WTC11 (cell line): ENCODE data around the gene DAPK1. TPM values are rescaled to one million over a fixed set of nuclear protein-coding genes. Genes with fewer than 3 reads are reported as not detected.
A peak's percentile ranks its signal among the peaks of the same experiment; 100 is the strongest.

Experiments used
- ATAC-seq: fragments of 200-7000 bp; cut with Tn5 transposase; 2 replicates; pipeline ENCODE4 v1.10.0; 2021; ENCODE audit warnings: mild to moderate bottlenecking, moderate library complexity
- CTCF ChIA-PET: fragments of 300-600 bp; sonication (Branson Sonifier 250); formaldehyde crosslinking; loops from one replicate; lab custom pipeline; 2021; ENCODE audit warnings: antibody characterized with exemption; lab: Charles Lee
- POLR2A ChIA-PET: fragments of 350-600 bp; sonication (Branson Sonifier 250); formaldehyde crosslinking; loops from one replicate; lab custom pipeline; 2021; ENCODE audit warnings: antibody characterized with exemption; lab: Charles Lee
- DNase-seq: peaks from one replicate; pipeline ENCODE4 v3.0.0; 2021; ENCODE audit warnings: low spot score
- H3K27ac Mint-ChIP-seq: 2 replicates; pipeline ENCODE4 v1.8.0; 2021; ENCODE audit warnings: mixed read lengths
- H3K27me3 Mint-ChIP-seq: 2 replicates; pipeline ENCODE4 v1.8.0; 2021; ENCODE audit warnings: low read depth, mild to moderate bottlenecking, moderate library complexity, mixed read lengths
- H3K36me3 Mint-ChIP-seq: 2 replicates; pipeline ENCODE4 v1.8.0; 2021; ENCODE audit warnings: mixed read lengths
- H3K4me1 Mint-ChIP-seq: 2 replicates; pipeline ENCODE4 v1.8.0; 2022; ENCODE audit warnings: mixed read lengths
- H3K4me3 Mint-ChIP-seq: 2 replicates; pipeline ENCODE4 v1.8.0; 2021; ENCODE audit warnings: mild to moderate bottlenecking, moderate library complexity, mixed read lengths
- H3K9me3 Mint-ChIP-seq: 2 replicates; pipeline ENCODE4 v1.8.0; 2021; ENCODE audit warnings: mixed read lengths
- AR ChIP-seq: fragments of 250-450 bp; sonication (Bioruptor Pico); IDR thresholded peaks from 2 replicates; pipeline ENCODE4 v1.9.0; 2021; ENCODE audit warnings: mild to moderate bottlenecking
- ATF1 ChIP-seq: sonication (generic); formaldehyde crosslinking; IDR thresholded peaks from 2 replicates; pipeline ENCODE4 v1.8.1; 2023; ENCODE audit warnings: mild to moderate bottlenecking, moderate library complexity, missing genetic modification reagents
- CBFB ChIP-seq: sonication (generic); formaldehyde crosslinking; IDR thresholded peaks from 2 replicates; pipeline ENCODE4 v1.8.1; 2022; ENCODE audit warnings: mild to moderate bottlenecking, low read depth, missing genetic modification reagents
- FOXP1 ChIP-seq: sonication (generic); formaldehyde crosslinking; IDR thresholded peaks from 2 replicates; pipeline ENCODE4 v1.8.0; 2022; ENCODE audit warnings: missing genetic modification reagents, mild to moderate bottlenecking, moderate library complexity, borderline replicate concordance
- GTF2I ChIP-seq: fragments of 250-450 bp; sonication (Bioruptor Pico); conservative IDR thresholded peaks from 2 replicates; pipeline ENCODE4 v1.4.0; 2021; ENCODE audit warnings: mild to moderate bottlenecking
- HMGXB4 ChIP-seq: sonication (generic); formaldehyde crosslinking; IDR thresholded peaks from 2 replicates; pipeline ENCODE4 v1.8.1; 2023; ENCODE audit warnings: mild to moderate bottlenecking, moderate library complexity, missing genetic modification reagents
- IRF2 ChIP-seq: sonication (generic); formaldehyde crosslinking; IDR thresholded peaks from 2 replicates; pipeline ENCODE4 v1.8.0; 2022; ENCODE audit warnings: low read depth, missing genetic modification reagents, borderline replicate concordance
- JAZF1 ChIP-seq: fragments of 250-450 bp; sonication (Bioruptor Pico); IDR thresholded peaks from 2 replicates; pipeline ENCODE4 v1.9.0; 2021; ENCODE audit warnings: moderate library complexity, mild to moderate bottlenecking, inconsistent platforms
- MAX ChIP-seq: sonication (generic); formaldehyde crosslinking; IDR thresholded peaks from 2 replicates; pipeline ENCODE4 v1.8.0; 2022; ENCODE audit warnings: mild to moderate bottlenecking, missing genetic modification reagents
- MXD4 ChIP-seq: fragments of 250-450 bp; sonication (Bioruptor Pico); IDR thresholded peaks from 2 replicates; pipeline ENCODE4 v1.8.0; 2021; ENCODE audit warnings: mild to moderate bottlenecking, moderate library complexity, borderline replicate concordance
- NFE2L1 ChIP-seq: sonication (generic); formaldehyde crosslinking; IDR thresholded peaks from 2 replicates; pipeline ENCODE4 v1.8.1; 2023; ENCODE audit warnings: missing genetic modification reagents
- NFYB ChIP-seq: sonication (generic); formaldehyde crosslinking; conservative IDR thresholded peaks from 2 replicates; pipeline ENCODE4 v1.8.0; 2022; ENCODE audit warnings: low read depth, missing genetic modification reagents
- SP1 ChIP-seq: sonication (generic); formaldehyde crosslinking; conservative IDR thresholded peaks from 2 replicates; pipeline ENCODE4 v1.8.1; 2022; ENCODE audit warnings: missing genetic modification reagents
- ZNF121 ChIP-seq: sonication (generic); formaldehyde crosslinking; IDR thresholded peaks from 2 replicates; pipeline ENCODE4 v1.8.0; 2023; ENCODE audit warnings: missing genetic modification reagents
- ZNF138 ChIP-seq: sonication (generic); formaldehyde crosslinking; conservative IDR thresholded peaks from 2 replicates; pipeline ENCODE4 v1.8.1; 2022; ENCODE audit warnings: mild to moderate bottlenecking, moderate library complexity, missing genetic modification reagents
- ZNF219 ChIP-seq: sonication (generic); formaldehyde crosslinking; IDR thresholded peaks from 2 replicates; pipeline ENCODE4 v1.8.0; 2023; ENCODE audit warnings: missing genetic modification reagents, mild to moderate bottlenecking, borderline replicate concordance
- ZNF263 ChIP-seq: sonication (generic); formaldehyde crosslinking; IDR thresholded peaks from 2 replicates; pipeline ENCODE4 v1.8.1; 2022; ENCODE audit warnings: low read depth, mild to moderate bottlenecking, moderate library complexity, missing genetic modification reagents
- ZNF396 ChIP-seq: fragments of 250-450 bp; sonication (Bioruptor Pico); IDR thresholded peaks from 2 replicates; pipeline ENCODE4 v1.8.0; 2021; ENCODE audit warnings: mild to moderate bottlenecking, moderate library complexity, borderline replicate concordance
- ZNF671 ChIP-seq: fragments of 250-450 bp; sonication (Bioruptor Pico); IDR thresholded peaks from 2 replicates; pipeline ENCODE4 v1.8.0; 2021; ENCODE audit warnings: mild to moderate bottlenecking
- total RNA-seq: library from RNA; stranded (reverse); gene quantifications from 3 replicates; pipeline ENCODE4 v1.2.3, GENCODE V29; 2021
- TF ChIP-seq, protein P1 (sequence below): sonication (generic); formaldehyde crosslinking; IDR thresholded peaks from 2 replicates; pipeline ENCODE4 v1.8.1; 2023; ENCODE audit warnings: mild to moderate bottlenecking, missing genetic modification reagents, moderate library complexity
- TF ChIP-seq, protein P2 (sequence below): sonication (generic); formaldehyde crosslinking; conservative IDR thresholded peaks from 2 replicates; pipeline ENCODE4 v1.8.1; 2022; ENCODE audit warnings: mild to moderate bottlenecking, missing genetic modification reagents
- TF ChIP-seq, protein P3 (sequence below): fragments of 250-450 bp; sonication (Bioruptor Pico); conservative IDR thresholded peaks from 2 replicates; pipeline ENCODE4 v1.9.0; 2021; ENCODE audit warnings: mild to moderate bottlenecking
- TF ChIP-seq, protein P4 (sequence below): sonication (generic); formaldehyde crosslinking; IDR thresholded peaks from 2 replicates; pipeline ENCODE4 v1.8.0; 2022; ENCODE audit warnings: mild to moderate bottlenecking, missing genetic modification reagents

The DAPK1 gene
- total RNA-seq, 1 experiment from 2014 or later, result 129 TPM

DNA sequence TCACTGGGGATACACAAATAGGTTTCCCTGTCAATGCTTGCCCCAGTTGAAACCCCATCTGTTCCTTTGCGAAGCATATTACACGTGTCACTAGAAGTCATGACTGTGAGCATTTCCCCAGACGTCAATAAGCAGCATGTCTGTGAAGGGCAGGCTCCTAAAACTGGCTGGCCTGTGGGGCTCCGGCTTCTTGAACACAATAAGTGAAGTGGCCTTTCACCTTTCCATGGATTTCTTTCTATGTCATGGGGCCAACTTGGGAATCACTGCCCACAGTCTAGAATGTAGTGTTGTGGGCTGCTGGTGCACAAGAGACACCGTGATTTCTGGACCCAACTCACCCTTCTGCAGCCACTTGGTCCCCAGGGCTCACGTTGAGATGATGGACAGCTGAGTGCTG is 167.8 kb downstream of the DAPK1 start (continued):
- TF ChIP-seq ATF1 (no peak), ZNF263 (no peak), ZNF121 (no peak), NFYB (CRISPR knock-in tag) (no peak)
- TF ChIP-seq, protein P1, sequence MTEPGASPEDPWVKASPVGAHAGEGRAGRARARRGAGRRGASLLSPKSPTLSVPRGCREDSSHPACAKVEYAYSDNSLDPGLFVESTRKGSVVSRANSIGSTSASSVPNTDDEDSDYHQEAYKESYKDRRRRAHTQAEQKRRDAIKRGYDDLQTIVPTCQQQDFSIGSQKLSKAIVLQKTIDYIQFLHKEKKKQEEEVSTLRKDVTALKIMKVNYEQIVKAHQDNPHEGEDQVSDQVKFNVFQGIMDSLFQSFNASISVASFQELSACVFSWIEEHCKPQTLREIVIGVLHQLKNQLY, result no peak
- TF ChIP-seq, protein P2, sequence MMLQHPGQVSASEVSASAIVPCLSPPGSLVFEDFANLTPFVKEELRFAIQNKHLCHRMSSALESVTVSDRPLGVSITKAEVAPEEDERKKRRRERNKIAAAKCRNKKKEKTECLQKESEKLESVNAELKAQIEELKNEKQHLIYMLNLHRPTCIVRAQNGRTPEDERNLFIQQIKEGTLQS (CRISPR knock-in tag), result no peak
- TF ChIP-seq, all 79 proteins: peak for 0

- POLR2A ChIA-PET, result no interaction called here
These were observed 169.6 kb downstream of the DAPK1 start for GRCh38 chr9:87667164-87667738.

More at GRCh38 chr9:87667164-87667738, 169.6 kb downstream of the DAPK1 start:
- ATAC-seq, result peak; percentile 37
- TF ChIP-seq ZNF396 (CRISPR knock-in tag) (peak; percentile 66; the same call in 1 of the 2 replicates), ZNF671 (CRISPR knock-in tag) (no peak), SP1 (CRISPR knock-in tag) (no peak), GTF2I (no peak), AR (CRISPR knock-in tag) (peak; percentile 65; the same call in 1 of the 2 replicates), NFE2L1 (CRISPR knock-in tag) (no peak; the same call in 1 of the 2 replicates), MAX (no peak), IRF2 (no peak), JAZF1 (no peak), CBFB (CRISPR knock-in tag) (no peak), ZNF138 (CRISPR knock-in tag) (no peak), ZNF219 (CRISPR knock-in tag) (no peak), HMGXB4 (CRISPR knock-in tag) (no peak), FOXP1 (CRISPR knock-in tag) (no peak), MXD4 (0 out of 2 replicates have a peak, but pooled peaks have one; percentile 51)
- TF ChIP-seq, protein P3, sequence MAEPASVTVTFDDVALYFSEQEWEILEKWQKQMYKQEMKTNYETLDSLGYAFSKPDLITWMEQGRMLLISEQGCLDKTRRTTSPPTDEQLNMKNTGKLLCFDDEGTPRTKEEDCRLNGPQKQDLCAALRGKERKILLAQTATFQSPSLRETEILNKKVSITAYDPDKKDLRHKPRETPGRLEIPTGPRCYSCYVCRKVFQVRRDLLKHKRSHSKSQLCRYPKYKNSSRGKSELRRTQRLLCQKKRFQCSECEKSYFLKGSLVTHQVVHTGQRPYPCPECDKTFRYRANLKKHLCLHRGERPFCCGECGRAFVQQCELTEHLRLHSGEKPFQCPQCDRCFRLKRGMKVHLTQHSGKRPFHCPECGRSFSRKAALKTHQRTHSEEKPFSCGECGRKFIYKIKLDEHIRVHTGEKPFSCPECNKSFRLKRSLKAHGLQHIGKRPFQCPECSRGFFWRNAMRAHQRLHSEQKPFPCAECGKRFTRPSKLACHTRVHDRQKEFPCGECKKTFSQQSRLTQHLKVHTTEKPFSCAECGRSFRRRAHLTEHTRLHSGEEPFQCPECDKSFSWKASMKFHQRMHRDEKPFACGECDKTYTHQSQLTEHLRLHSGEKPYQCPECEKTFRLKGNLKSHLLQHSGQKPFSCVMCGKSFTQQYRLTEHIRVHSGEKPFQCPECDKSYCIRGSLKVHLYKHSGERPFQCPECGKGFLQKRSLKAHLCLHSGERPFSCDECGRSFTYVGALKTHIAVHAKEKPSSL (CRISPR knock-in tag), result 0 out of 2 replicates have a peak, but pooled peaks have one; percentile 51
- TF ChIP-seq, protein P4, sequence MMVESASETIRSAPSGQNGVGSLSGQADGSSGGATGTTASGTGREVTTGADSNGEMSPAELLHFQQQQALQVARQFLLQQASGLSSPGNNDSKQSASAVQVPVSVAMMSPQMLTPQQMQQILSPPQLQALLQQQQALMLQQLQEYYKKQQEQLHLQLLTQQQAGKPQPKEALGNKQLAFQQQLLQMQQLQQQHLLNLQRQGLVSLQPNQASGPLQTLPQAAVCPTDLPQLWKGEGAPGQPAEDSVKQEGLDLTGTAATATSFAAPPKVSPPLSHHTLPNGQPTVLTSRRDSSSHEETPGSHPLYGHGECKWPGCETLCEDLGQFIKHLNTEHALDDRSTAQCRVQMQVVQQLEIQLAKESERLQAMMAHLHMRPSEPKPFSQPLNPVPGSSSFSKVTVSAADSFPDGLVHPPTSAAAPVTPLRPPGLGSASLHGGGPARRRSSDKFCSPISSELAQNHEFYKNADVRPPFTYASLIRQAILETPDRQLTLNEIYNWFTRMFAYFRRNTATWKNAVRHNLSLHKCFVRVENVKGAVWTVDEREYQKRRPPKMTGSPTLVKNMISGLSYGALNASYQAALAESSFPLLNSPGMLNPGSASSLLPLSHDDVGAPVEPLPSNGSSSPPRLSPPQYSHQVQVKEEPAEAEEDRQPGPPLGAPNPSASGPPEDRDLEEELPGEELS (CRISPR knock-in tag), result no peak
- Mint-ChIP-seq H3K27ac (no peak overlapping the region), H3K36me3 (peaks cover 76% of the 10 kb centered on the region), H3K4me3 (no peak overlapping the region), H3K27me3 (no peaks in the 10 kb centered on the region), H3K9me3 (peaks cover 30% of the 10 kb centered on the region), H3K4me1 (peaks cover 16% of the 10 kb centered on the region)
- DNase-seq, result peak; percentile 41
- CTCF ChIA-PET, result no interaction called here
